GM23338 (cell line): ENCODE measurements around the gene FAM120A. TPM values are rescaled to one million over a fixed set of nuclear protein-coding genes. Genes with fewer than 3 reads are reported as not detected.
A peak's percentile ranks its signal among the peaks of the same experiment; 100 is the strongest.

Source experiments
- ATAC-seq: fragments of 200-7000 bp; cut with Tn5 transposase; 3 replicates; pipeline ENCODE4 v1.9.1; 2020
- DNase-seq: peaks from one replicate; pipeline ENCODE4 v3.0.0-alpha.2; 2015; ENCODE audit warnings: low spot score
- H2AFZ ChIP-seq: fragments of 200-600 bp; sonication (generic); 2 replicates; pipeline ENCODE4 v1.8.0; 2016; ENCODE audit warnings: antibody characterized with exemption, mild to moderate bottlenecking, moderate library complexity
- H3F3A ChIP-seq: fragments of 200-600 bp; sonication (generic); replicated peaks from 2 replicates; pipeline ENCODE4 v1.8.0; 2017; ENCODE audit warnings: antibody characterized with exemption, mixed run types, low read depth
- H3K27ac ChIP-seq: fragments of 200-600 bp; sonication (generic); 2 replicates; pipeline ENCODE4 v1.6.1; 2016; ENCODE audit warnings: low read depth
- H3K27me3 ChIP-seq: fragments of 200-600 bp; sonication (generic); 2 replicates; pipeline ENCODE4 v1.8.0; 2016; ENCODE audit warnings: mild to moderate bottlenecking, mixed run types, moderate library complexity; ENCODE audit not compliant: insufficient read depth
- H3K36me3 ChIP-seq: fragments of 200-600 bp; sonication (generic); 2 replicates; pipeline ENCODE4 v1.8.0; 2016; ENCODE audit warnings: mild to moderate bottlenecking; ENCODE audit not compliant: insufficient read depth
- H3K4me1 ChIP-seq: fragments of 200-600 bp; sonication (generic); 2 replicates; pipeline ENCODE4 v1.8.0; 2016; ENCODE audit warnings: mild to moderate bottlenecking, moderate library complexity; ENCODE audit not compliant: insufficient read depth
- H3K4me2 ChIP-seq: fragments of 200-600 bp; sonication (generic); 2 replicates; pipeline ENCODE4 v1.7.1; 2017; ENCODE audit warnings: mixed run types
- H3K4me3 ChIP-seq: fragments of 200-600 bp; sonication (generic); 2 replicates; pipeline ENCODE4 v1.6.1; 2016; ENCODE audit warnings: mixed run types
- H3K79me2 ChIP-seq: fragments of 200-600 bp; sonication (generic); replicated peaks from 2 replicates; pipeline ENCODE4 v1.8.0; 2017; ENCODE audit warnings: mild to moderate bottlenecking; ENCODE audit not compliant: insufficient read depth
- H3K9me2 ChIP-seq: fragments of 200-600 bp; sonication (generic); 2 replicates; pipeline ENCODE4 v1.8.0; 2017; ENCODE audit not compliant: insufficient read depth
- H4K20me1 ChIP-seq: fragments of 200-600 bp; sonication (generic); replicated peaks from 2 replicates; pipeline ENCODE4 v1.8.0; 2017; ENCODE audit warnings: mild to moderate bottlenecking; ENCODE audit not compliant: insufficient read depth
- H3K27ac Mint-ChIP-seq: 2 replicates; pipeline ENCODE4 v1.8.0; 2020; ENCODE audit warnings: inconsistent platforms, mild to moderate bottlenecking, moderate library complexity, mixed read lengths
- H3K27me3 Mint-ChIP-seq: 3 replicates; pipeline ENCODE4 v1.8.0; 2022; ENCODE audit warnings: low read depth, mild to moderate bottlenecking, moderate library complexity, mixed read lengths, inconsistent platforms; ENCODE audit not compliant: insufficient read depth, poor library complexity
- H3K36me3 Mint-ChIP-seq: 3 replicates; pipeline ENCODE4 v1.8.0; 2021; ENCODE audit warnings: low read depth, mild to moderate bottlenecking, inconsistent platforms, moderate library complexity, mixed read lengths
- H3K4me1 Mint-ChIP-seq: 3 replicates; pipeline ENCODE4 v1.8.0; 2020; ENCODE audit warnings: mild to moderate bottlenecking, inconsistent platforms, mixed read lengths
- H3K4me3 Mint-ChIP-seq: 3 replicates; pipeline ENCODE4 v1.8.0; 2021; ENCODE audit warnings: moderate library complexity, mild to moderate bottlenecking, inconsistent platforms, mixed read lengths
- H3K9me3 Mint-ChIP-seq: 3 replicates; pipeline ENCODE4 v1.8.0; 2020; ENCODE audit warnings: moderate library complexity, mild to moderate bottlenecking, inconsistent platforms, mixed read lengths
- CREB1 ChIP-seq: fragments of 250-450 bp; sonication (Bioruptor Pico); IDR thresholded peaks from 2 replicates; pipeline ENCODE4 v1.5.0; 2020; ENCODE audit warnings: low read depth, mild to moderate bottlenecking, moderate library complexity
- CTCF ChIP-seq, 2 experiments: fragments of 200-600 bp in 1 of 2; sonication (generic) in 1 of 2; conservative IDR thresholded peaks; 2 replicates each; pipeline versions ENCODE4 v1.5.1 to v1.6.1; 2016 to 2017; ENCODE audit warnings: antibody characterized with exemption in 2 of 2, low read depth in 2 of 2, mild to moderate bottlenecking in 2 of 2, moderate library complexity in 1 of 2
- ETS1 ChIP-seq: IDR thresholded peaks from 2 replicates; pipeline ENCODE4 v1.6.1; 2016; ENCODE audit warnings: antibody characterized with exemption
- EZH2 ChIP-seq: fragments of 200-600 bp; sonication (generic); IDR thresholded peaks from one replicate; pipeline ENCODE4 v1.8.0; 2017; ENCODE audit warnings: antibody characterized with exemption, mild to moderate bottlenecking, low read depth; ENCODE audit not compliant: unreplicated experiment
- EZH2phosphoT487 ChIP-seq: fragments of 200-600 bp; sonication (generic); IDR thresholded peaks from one replicate; pipeline ENCODE4 v1.8.1; 2018; ENCODE audit warnings: antibody characterized with exemption; ENCODE audit not compliant: unreplicated experiment
- JUNB ChIP-seq: IDR thresholded peaks from one replicate; pipeline ENCODE4 v1.6.1; 2016; ENCODE audit warnings: antibody characterized with exemption; ENCODE audit not compliant: unreplicated experiment
- NANOG ChIP-seq: IDR thresholded peaks from 2 replicates; pipeline ENCODE4 v1.6.1; 2016; ENCODE audit warnings: antibody characterized with exemption, borderline replicate concordance
- POLR2AphosphoS5 ChIP-seq: IDR thresholded peaks from 2 replicates; pipeline ENCODE4 v1.6.1; 2016; ENCODE audit warnings: antibody characterized with exemption, low read depth
- REST ChIP-seq: IDR thresholded peaks from one replicate; pipeline ENCODE4 v1.6.1; 2018; ENCODE audit warnings: antibody characterized with exemption; ENCODE audit not compliant: unreplicated experiment
- STAT1 ChIP-seq: IDR thresholded peaks from one replicate; pipeline ENCODE4 v1.6.1; 2016; ENCODE audit warnings: antibody characterized with exemption; ENCODE audit not compliant: unreplicated experiment
- ZNF114 ChIP-seq: fragments of 250-450 bp; sonication (Bioruptor Pico); IDR thresholded peaks from 2 replicates; pipeline ENCODE4 v1.5.0; 2020; ENCODE audit warnings: mild to moderate bottlenecking, moderate library complexity
- ZNF331 ChIP-seq: fragments of 250-450 bp; sonication (Bioruptor Pico); IDR thresholded peaks from 2 replicates; pipeline ENCODE4 v1.5.0; 2020; ENCODE audit warnings: low read depth, mild to moderate bottlenecking, moderate library complexity
- ZNF462 ChIP-seq: fragments of 250-450 bp; sonication (Bioruptor Pico); IDR thresholded peaks from 2 replicates; pipeline ENCODE4 v1.5.0; 2020; ENCODE audit warnings: mild to moderate bottlenecking, moderate library complexity
- polyA plus RNA-seq: library from polyadenylated mRNA; unstranded; fragments of >200 nt; fragmentation: Nextera tagmentation; extraction: Ambion mirVana; gene quantifications from 2 replicates; pipeline ENCODE4 v1.2.1, GENCODE V29; 2016
- total RNA-seq: library from RNA; depleted of rRNA; stranded (reverse); fragments of >200 nt; shearing (Covaris generic); gene quantifications from 2 replicates; pipeline ENCODE4 v1.2.3, GENCODE V29; 2014

The FAM120A gene
- total and polyA plus RNA-seq, 2 experiments from 2014 or later: 28.2 to 52.5 TPM

- H3K79me2 ChIP-seq: peaks cover 12% of the 10 kb centered on the region
- ATAC-seq (peak; percentile 10), DNase-seq (peak; percentile 45)
- peaks cover 6% of the 10 kb centered on the region for H4K20me1 ChIP-seq
- Mint-ChIP-seq H3K4me1 (peaks cover 28% of the 10 kb centered on the region), H3K4me3 (no peak overlapping the region), H3K27ac (0 out of 2 replicates have a peak overlapping the region, but pooled peaks have one; percentile 52), H3K9me3 (no peaks in the 10 kb centered on the region), H3K36me3 (no peaks in the 10 kb centered on the region), H3K27me3 (peaks cover 1% of the 10 kb centered on the region)
- H3F3A ChIP-seq: no peaks in the 10 kb centered on the region; the same call in 1 of the 2 replicates
- no peak overlapping the region for H3K4me3 ChIP-seq
- peaks cover 9% of the 10 kb centered on the region; the same call in 1 of the 2 replicates for H3K4me1 ChIP-seq
- TF ChIP-seq EZH2phosphoT487: no peak
- no peak for TF ChIP-seq NANOG
- TF ChIP-seq ZNF331 (CRISPR knock-in tag): no peak
- TF ChIP-seq JUNB: no peak
- no peak for TF ChIP-seq CREB1 (CRISPR knock-in tag)
- TF ChIP-seq CTCF (conservative IDR thresholded peaks at IDR 0.05; ENCODE audit: low read depth in 2 of 2): no peak
- TF ChIP-seq POLR2AphosphoS5: no peak
- no peak for TF ChIP-seq REST
- TF ChIP-seq ETS1: no peak
- no peak for TF ChIP-seq ZNF114 (CRISPR knock-in tag)
- TF ChIP-seq STAT1: no peak
- TF ChIP-seq EZH2: no peak
- TF ChIP-seq ZNF462 (CRISPR knock-in tag): no peak
- no peaks in the 10 kb centered on the region for H3K9me2 ChIP-seq
- H3K27me3 ChIP-seq: no peaks in the 10 kb centered on the region
- no peak overlapping the region for H2AFZ ChIP-seq
- no peaks in the 10 kb centered on the region for H3K36me3 ChIP-seq
- H3K4me2 ChIP-seq: no peak overlapping the region
- H3K27ac ChIP-seq: no peak overlapping the region
Observed at GRCh38 chr9:93594041-93594756, 142.7 kb downstream of the FAM120A start.
